ENCODE results near the gene SPCS1.

Gene SPCS1

GRCh38 chr3:52684184-52684583 lies 21.7 kb upstream of the SPCS1 start:
- H3K36me3 ChIP-seq (ENCODE audit: control insufficient read depth in 1 of 2, insufficient read depth in 2 of 2, low read length in 2 of 2) = peaks cover 13 to 23% of the 10 kb centered on the region in 2 experiments
- H3K4ac ChIP-seq (ENCODE audit: low read depth, low read length) = no peak overlapping the region
- H3K23ac ChIP-seq (ENCODE audit: low read length) = no peak overlapping the region
- H3K27ac ChIP-seq (ENCODE audit: low read depth, low read length) = no peak overlapping the region
- no peak overlapping the region for H2BK5ac ChIP-seq (ENCODE audit: low read depth, low read length, poor library complexity)
- no peak overlapping the region for H3K14ac ChIP-seq (ENCODE audit: low read length)
- H2BK120ac ChIP-seq (ENCODE audit: insufficient read depth, low read length, poor library complexity) = no peak overlapping the region
- H3K27me3 ChIP-seq (ENCODE audit: insufficient read depth, low read length) = no peaks in the 10 kb centered on the region
- no peak overlapping the region for H4K91ac ChIP-seq (ENCODE audit: low read depth, low read length)
- peaks cover 7% of the 10 kb centered on the region for H3K79me1 ChIP-seq (ENCODE audit: low read length)
- H4K12ac ChIP-seq (ENCODE audit: low read depth, low read length) = no peak overlapping the region
- no peak overlapping the region for H4K8ac ChIP-seq (ENCODE audit: low read depth, low read length)
- no peak overlapping the region for H3K9ac ChIP-seq (ENCODE audit: low read length)
- no peaks in the 10 kb centered on the region for H3K9me3 ChIP-seq (ENCODE audit: insufficient read depth, low read depth, low read length)
- no peak overlapping the region for H2AK5ac ChIP-seq (ENCODE audit: low read length)
- H3K18ac ChIP-seq (ENCODE audit: low read length) = no peak overlapping the region
- H3K4me3 ChIP-seq (ENCODE audit: low read depth, low read length) = no peak overlapping the region
- no peak overlapping the region for H2BK12ac ChIP-seq (ENCODE audit: low read length)
- H3K4me2 ChIP-seq (ENCODE audit: low read length) = no peak overlapping the region
- no CpG with 5 or more reads among the region's 5 CpGs for WGBS (ENCODE audit: extremely low coverage, insufficient coverage, insufficient read length)
- DNase-seq = no peak
- H3K79me2 ChIP-seq (ENCODE audit: control insufficient read depth, insufficient read depth, low read length, poor library complexity) = peaks cover 15% of the 10 kb centered on the region
- H3K4me1 ChIP-seq (ENCODE audit: control insufficient read depth in 1 of 2, insufficient read depth in 2 of 2, low read length in 2 of 2) = peaks cover 2 to 3% of the 10 kb centered on the region in 2 experiments
- no peak overlapping the region for H2AFZ ChIP-seq (ENCODE audit: insufficient read depth, low read length, poor library complexity)

GRCh38 chr3:52685285-52685708 lies 20.6 kb upstream of the SPCS1 start:
- peak overlapping the region; percentile 82 for H3K4ac ChIP-seq (ENCODE audit: low read depth, low read length)
- peak overlapping the region; percentile 100 for H4K8ac ChIP-seq (ENCODE audit: low read depth, low read length)
- peak overlapping the region; percentile 93 for H2BK120ac ChIP-seq (ENCODE audit: insufficient read depth, low read length, poor library complexity)
- H3K4me2 ChIP-seq (ENCODE audit: low read length) = peak overlapping the region; percentile 76
- H2BK5ac ChIP-seq (ENCODE audit: low read depth, low read length, poor library complexity) = peak overlapping the region; percentile 96
- no peak overlapping the region for H4K12ac ChIP-seq (ENCODE audit: low read depth, low read length)
- no CpG with 5 or more reads among the region's 41 CpGs for WGBS (ENCODE audit: extremely low coverage, insufficient coverage, insufficient read length)
- no peak overlapping the region for H3K23ac ChIP-seq (ENCODE audit: low read length)
- peaks cover 14 to 24% of the 10 kb centered on the region in 2 experiments for H3K36me3 ChIP-seq (ENCODE audit: control insufficient read depth in 1 of 2, insufficient read depth in 2 of 2, low read length in 2 of 2)
- no peak overlapping the region for H3K18ac ChIP-seq (ENCODE audit: low read length)
- peak overlapping the region; percentile 96 for H3K14ac ChIP-seq (ENCODE audit: low read length)
- no peaks in the 10 kb centered on the region for H3K9me3 ChIP-seq (ENCODE audit: insufficient read depth, low read depth, low read length)
- no peak overlapping the region for H2AK5ac ChIP-seq (ENCODE audit: low read length)
- H2AFZ ChIP-seq (ENCODE audit: insufficient read depth, low read length, poor library complexity) = peak overlapping the region; percentile 95
- peaks cover 7% of the 10 kb centered on the region for H3K79me1 ChIP-seq (ENCODE audit: low read length)
- H3K79me2 ChIP-seq (ENCODE audit: control insufficient read depth, insufficient read depth, low read length, poor library complexity) = peaks cover 15% of the 10 kb centered on the region
- H4K91ac ChIP-seq (ENCODE audit: low read depth, low read length) = peak overlapping the region; percentile 99
- H3K27ac ChIP-seq (ENCODE audit: low read depth, low read length) = peak overlapping the region; percentile 98
- DNase-seq = peak; percentile 88 to 90
- peak overlapping the region; percentile 96 for H3K9ac ChIP-seq (ENCODE audit: low read length)
- peaks cover 2 to 3% of the 10 kb centered on the region in 2 experiments for H3K4me1 ChIP-seq (ENCODE audit: control insufficient read depth in 1 of 2, insufficient read depth in 2 of 2, low read length in 2 of 2)
- H3K4me3 ChIP-seq (ENCODE audit: low read depth, low read length) = peak overlapping the region; percentile 92
- H2BK12ac ChIP-seq (ENCODE audit: low read length) = no peak overlapping the region
- no peaks in the 10 kb centered on the region for H3K27me3 ChIP-seq (ENCODE audit: insufficient read depth, low read length)

- H3K4me3 ChIP-seq (ENCODE audit: low read depth, low read length) = peak within 1 kb of the TSS; percentile 92
- peak within 1 kb of the TSS; percentile 90 for H3K18ac ChIP-seq (ENCODE audit: low read length)
- H4K12ac ChIP-seq (ENCODE audit: low read depth, low read length) = peak within 1 kb of the TSS; percentile 84
- peaks cover 7% of the 10 kb centered on the region for H3K79me1 ChIP-seq (ENCODE audit: low read length)
- peak within 1 kb of the TSS; percentile 77 for H3K4me2 ChIP-seq (ENCODE audit: low read length)
- H3K4me1 ChIP-seq (ENCODE audit: control insufficient read depth in 1 of 2, insufficient read depth in 2 of 2, low read length in 2 of 2) = peaks cover 2 to 3% of the 10 kb centered on the region in 2 experiments
- peak; percentile 93 to 97 for DNase-seq
- H2BK12ac ChIP-seq (ENCODE audit: low read length) = no peak within 1 kb of the TSS
- H3K79me2 ChIP-seq (ENCODE audit: control insufficient read depth, insufficient read depth, low read length, poor library complexity) = peaks cover 15% of the 10 kb centered on the region
- peak within 1 kb of the TSS; percentile 93 for H2BK120ac ChIP-seq (ENCODE audit: insufficient read depth, low read length, poor library complexity)
- peak within 1 kb of the TSS; percentile 95 for H3K4ac ChIP-seq (ENCODE audit: low read depth, low read length)
- no CpG with 5 or more reads among the region's 82 CpGs for WGBS (ENCODE audit: extremely low coverage, insufficient coverage, insufficient read length)
- peaks cover 15 to 30% of the 10 kb centered on the region in 2 experiments for H3K36me3 ChIP-seq (ENCODE audit: control insufficient read depth in 1 of 2, insufficient read depth in 2 of 2, low read length in 2 of 2)
- no peaks in the 10 kb centered on the region for H3K9me3 ChIP-seq (ENCODE audit: insufficient read depth, low read depth, low read length)
- H3K14ac ChIP-seq (ENCODE audit: low read length) = peak within 1 kb of the TSS; percentile 96
- peak within 1 kb of the TSS; percentile 100 for H4K8ac ChIP-seq (ENCODE audit: low read depth, low read length)
- peak within 1 kb of the TSS; percentile 96 for H3K9ac ChIP-seq (ENCODE audit: low read length)
- peak within 1 kb of the TSS; percentile 96 for H2BK5ac ChIP-seq (ENCODE audit: low read depth, low read length, poor library complexity)
- peak within 1 kb of the TSS; percentile 95 for H2AFZ ChIP-seq (ENCODE audit: insufficient read depth, low read length, poor library complexity)
- no peak within 1 kb of the TSS for H3K23ac ChIP-seq (ENCODE audit: low read length)
- no peaks in the 10 kb centered on the region for H3K27me3 ChIP-seq (ENCODE audit: insufficient read depth, low read length)
- peak within 1 kb of the TSS; percentile 90 for H2AK5ac ChIP-seq (ENCODE audit: low read length)
- peak within 1 kb of the TSS; percentile 98 for H3K27ac ChIP-seq (ENCODE audit: low read depth, low read length)
- peak within 1 kb of the TSS; percentile 99 for H4K91ac ChIP-seq (ENCODE audit: low read depth, low read length)
Measured at GRCh38 chr3:52685709-52686691, 19.9 kb upstream of the SPCS1 start, which contains the start of the genes GNL3 and PBRM1. Gene GNL3 (plus strand): TSS chr3:52686032. CDS start chr3:52686093, 61 bp downstream. Gene PBRM1 (minus strand): TSS chr3:52685913.

- H4K8ac ChIP-seq (ENCODE audit: low read depth, low read length) = no peak overlapping the region
- H3K18ac ChIP-seq (ENCODE audit: low read length) = no peak overlapping the region
- no peak overlapping the region for H2BK12ac ChIP-seq (ENCODE audit: low read length)
- no peak overlapping the region for H3K14ac ChIP-seq (ENCODE audit: low read length)
- H2AK5ac ChIP-seq (ENCODE audit: low read length) = no peak overlapping the region
- no peak overlapping the region for H3K4me2 ChIP-seq (ENCODE audit: low read length)
- no peak overlapping the region for H4K91ac ChIP-seq (ENCODE audit: low read depth, low read length)
- no peak overlapping the region for H3K4me3 ChIP-seq (ENCODE audit: low read depth, low read length)
- H3K23ac ChIP-seq (ENCODE audit: low read length) = no peak overlapping the region
- H3K27me3 ChIP-seq (ENCODE audit: insufficient read depth, low read length) = no peaks in the 10 kb centered on the region
- H3K36me3 ChIP-seq (ENCODE audit: control insufficient read depth in 1 of 2, insufficient read depth in 2 of 2, low read length in 2 of 2) = peaks cover 23 to 47% of the 10 kb centered on the region in 2 experiments
- H4K12ac ChIP-seq (ENCODE audit: low read depth, low read length) = no peak overlapping the region
- H2BK5ac ChIP-seq (ENCODE audit: low read depth, low read length, poor library complexity) = no peak overlapping the region
- H3K79me2 ChIP-seq (ENCODE audit: control insufficient read depth, insufficient read depth, low read length, poor library complexity) = peaks cover 13% of the 10 kb centered on the region
- no peak overlapping the region for H3K9ac ChIP-seq (ENCODE audit: low read length)
- H3K4ac ChIP-seq (ENCODE audit: low read depth, low read length) = no peak overlapping the region
- H3K4me1 ChIP-seq (ENCODE audit: control insufficient read depth in 1 of 2, insufficient read depth in 2 of 2, low read length in 2 of 2) = peaks cover 2 to 3% of the 10 kb centered on the region in 2 experiments
- WGBS (ENCODE audit: extremely low coverage, insufficient coverage, insufficient read length) = no CpG with 5 or more reads among the region's 6 CpGs
- H2BK120ac ChIP-seq (ENCODE audit: insufficient read depth, low read length, poor library complexity) = no peak overlapping the region
- no peak for DNase-seq
- peaks cover 7% of the 10 kb centered on the region for H3K79me1 ChIP-seq (ENCODE audit: low read length)
- H2AFZ ChIP-seq (ENCODE audit: insufficient read depth, low read length, poor library complexity) = no peak overlapping the region
- no peaks in the 10 kb centered on the region for H3K9me3 ChIP-seq (ENCODE audit: insufficient read depth, low read depth, low read length)
- no peak overlapping the region for H3K27ac ChIP-seq (ENCODE audit: low read depth, low read length)
Measured at GRCh38 chr3:52688266-52688665, 17.6 kb upstream of the SPCS1 start.
